Regular cardiac myocyte (primary cell): ENCODE data around the gene TMTC1. TPM values are rescaled to one million over a fixed set of nuclear protein-coding genes. Genes with fewer than 3 reads are reported as not detected.

ENCODE experiments used
- total RNA-seq: library from RNA; depleted of rRNA; stranded (reverse); fragments of >200 nt; gene quantifications from 2 replicates; pipeline ENCODE4 v1.2.3, GENCODE V29; 2014

Gene TMTC1
- 18.8 and 87.1 TPM in 2 replicates for total RNA-seq

GRCh38 chr12:29783773-29784666 is at the start of gene TMTC1:
Gene TMTC1 (minus strand): TSS chr12:29783942. CDS start chr12:29783751, 191 bp downstream.

GRCh38 chr12:29497588-29497987 is 286.2 kb downstream of the TMTC1 start, which contains the start of gene OVCH1:
Gene OVCH1 (minus strand): TSS chr12:29497686. CDS start chr12:29497686, 0 bp downstream.

